PC-3 (cell line): ENCODE results near the gene TMEM132D.
"Not testable (repeated sequence)": the region's sequence is repeated elsewhere in the genome, so short reads cannot be mapped to it uniquely, and the experiment has no call there.

Experiments
- EZH2 ChIP-seq: fragments of 300-600 bp; sonication (generic); IDR thresholded peaks from one replicate; pipeline ENCODE4 v1.6.1; 2017; ENCODE audit warnings: antibody characterized with exemption, mild to moderate bottlenecking, low read length; ENCODE audit not compliant: unreplicated experiment
- EZH2phosphoT487 ChIP-seq: fragments of 300-600 bp; sonication (generic); IDR thresholded peaks from 2 replicates; pipeline ENCODE4 v1.6.1; 2018; ENCODE audit warnings: mild to moderate bottlenecking, antibody characterized with exemption, low read length, borderline replicate concordance
- TF ChIP-seq, protein P1 (sequence below): fragments of 300-600 bp; sonication (generic); conservative IDR thresholded peaks from 2 replicates; pipeline ENCODE4 v1.5.1; 2017; ENCODE audit warnings: antibody characterized with exemption, low read depth, mild to moderate bottlenecking, low read length

DNA sequence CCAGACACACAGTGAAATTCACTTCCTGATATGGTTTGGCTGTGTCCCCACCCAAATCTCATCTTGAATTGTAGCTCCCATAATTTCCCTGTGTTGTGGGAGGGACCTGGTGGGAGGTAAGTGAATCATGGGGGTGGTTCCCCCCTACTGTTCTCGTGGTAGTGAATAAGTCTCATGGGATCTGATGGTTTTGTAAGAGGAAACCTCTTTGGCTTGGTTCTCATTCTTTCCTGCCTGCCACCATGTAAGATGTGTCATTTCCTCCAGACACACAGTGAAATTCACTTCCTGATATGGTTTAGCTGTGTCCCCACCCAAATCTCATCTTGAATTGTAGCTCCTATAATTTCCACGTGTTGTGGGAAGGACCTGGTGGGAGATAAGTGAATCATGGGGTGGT lies 354.8 kb downstream of the TMEM132D start:
- TF ChIP-seq, protein P1, sequence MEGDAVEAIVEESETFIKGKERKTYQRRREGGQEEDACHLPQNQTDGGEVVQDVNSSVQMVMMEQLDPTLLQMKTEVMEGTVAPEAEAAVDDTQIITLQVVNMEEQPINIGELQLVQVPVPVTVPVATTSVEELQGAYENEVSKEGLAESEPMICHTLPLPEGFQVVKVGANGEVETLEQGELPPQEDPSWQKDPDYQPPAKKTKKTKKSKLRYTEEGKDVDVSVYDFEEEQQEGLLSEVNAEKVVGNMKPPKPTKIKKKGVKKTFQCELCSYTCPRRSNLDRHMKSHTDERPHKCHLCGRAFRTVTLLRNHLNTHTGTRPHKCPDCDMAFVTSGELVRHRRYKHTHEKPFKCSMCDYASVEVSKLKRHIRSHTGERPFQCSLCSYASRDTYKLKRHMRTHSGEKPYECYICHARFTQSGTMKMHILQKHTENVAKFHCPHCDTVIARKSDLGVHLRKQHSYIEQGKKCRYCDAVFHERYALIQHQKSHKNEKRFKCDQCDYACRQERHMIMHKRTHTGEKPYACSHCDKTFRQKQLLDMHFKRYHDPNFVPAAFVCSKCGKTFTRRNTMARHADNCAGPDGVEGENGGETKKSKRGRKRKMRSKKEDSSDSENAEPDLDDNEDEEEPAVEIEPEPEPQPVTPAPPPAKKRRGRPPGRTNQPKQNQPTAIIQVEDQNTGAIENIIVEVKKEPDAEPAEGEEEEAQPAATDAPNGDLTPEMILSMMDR, result not testable (repeated sequence)
- not testable (repeated sequence) for TF ChIP-seq EZH2, EZH2phosphoT487
